ENCODE measurements around the gene R3HDM2. TPM values are rescaled to one million over a fixed set of nuclear protein-coding genes. Genes with fewer than 3 reads are reported as not detected.
"Not testable (repeated sequence)": the region's sequence is repeated elsewhere in the genome, so short reads cannot be mapped to it uniquely, and the experiment has no call there.

The R3HDM2 gene
- total RNA-seq, 3 donors from 2014 or later: 31.6 to 43.0 (median 35.7) TPM

- no peaks in the 10 kb centered on the region for H3K9me3 ChIP-seq
- no peak for DNase-seq (ENCODE audit: low spot score in 2 of 2)
- TF ChIP-seq POLR2A (IDR thresholded peaks at IDR 0.05) (no peak), CTCF (IDR thresholded peaks at IDR 0.05) (no peak), POLR2AphosphoS5 (IDR thresholded peaks at IDR 0.05) (no peak)
- H3K4me3 ChIP-seq: no peak overlapping the region
- H3K36me3 ChIP-seq: no peaks in the 10 kb centered on the region
- intact Hi-C loops (cut with DNase I; ENCODE audit: low total_unique reads): no loop called here
- H3K4me1 ChIP-seq: no peaks in the 10 kb centered on the region
- no peak overlapping the region for H3K27ac ChIP-seq
- H3K27me3 ChIP-seq: no peaks in the 10 kb centered on the region
These were observed 105.4 kb downstream of the R3HDM2 start for GRCh38 chr12:57325395-57325794.

- intact Hi-C loops (cut with DNase I; ENCODE audit: low total_unique reads): no loop called here
- no peaks in the 10 kb centered on the region for H3K4me1 ChIP-seq
- no peaks in the 10 kb centered on the region for H3K9me3 ChIP-seq
- no peak for DNase-seq (ENCODE audit: low spot score in 2 of 2)
- H3K36me3 ChIP-seq: no peaks in the 10 kb centered on the region
- no peak overlapping the region for H3K4me3 ChIP-seq
- TF ChIP-seq CTCF (IDR thresholded peaks at IDR 0.05): no peak
- no peak for TF ChIP-seq POLR2AphosphoS5 (IDR thresholded peaks at IDR 0.05)
- no peak for TF ChIP-seq POLR2A (IDR thresholded peaks at IDR 0.05)
- H3K27ac ChIP-seq: no peak overlapping the region
- no peaks in the 10 kb centered on the region for H3K27me3 ChIP-seq
These were observed 107.4 kb downstream of the R3HDM2 start for GRCh38 chr12:57323416-57323815.

GRCh38 chr12:57320639-57321038, 110.2 kb downstream of the R3HDM2 start:
- Histone ChIP-seq H3K4me1 (no peaks in the 10 kb centered on the region), H3K36me3 (no peaks in the 10 kb centered on the region), H3K27ac (no peak overlapping the region), H3K9me3 (no peaks in the 10 kb centered on the region), H3K27me3 (no peaks in the 10 kb centered on the region), H3K4me3 (no peak overlapping the region)
- intact Hi-C loops (cut with DNase I; ENCODE audit: low total_unique reads): no loop called here
- DNase-seq (ENCODE audit: low spot score in 2 of 2): no peak
- TF ChIP-seq CTCF (IDR thresholded peaks at IDR 0.05): no peak
- no peak for TF ChIP-seq POLR2AphosphoS5 (IDR thresholded peaks at IDR 0.05)
- TF ChIP-seq POLR2A (IDR thresholded peaks at IDR 0.05): no peak

GRCh38 chr12:57319678-57320469, 111.0 kb downstream of the R3HDM2 start:
- Histone ChIP-seq H3K27ac (peak overlapping the region in 1 of 2 donors; percentile 8), H3K36me3 (no peaks in the 10 kb centered on the region), H3K27me3 (no peaks in the 10 kb centered on the region), H3K9me3 (no peaks in the 10 kb centered on the region), H3K4me3 (peak overlapping the region in 2 of 3 donors; percentile 1 to 13), H3K4me1 (no peaks in the 10 kb centered on the region)
- intact Hi-C loops (cut with DNase I; ENCODE audit: low total_unique reads): no loop called here
- no peak for DNase-seq (ENCODE audit: low spot score in 2 of 2)
- TF ChIP-seq CTCF (IDR thresholded peaks at IDR 0.05): no peak

- intact Hi-C loops (cut with DNase I; ENCODE audit: low total_unique reads): no loop called here
These were observed 115.2 kb downstream of the R3HDM2 start for GRCh38 chr12:57315681-57316080.

GRCh38 chr12:57312287-57312686, 118.6 kb downstream of the R3HDM2 start:
- H3K4me3 ChIP-seq; H3K27me3 ChIP-seq; H3K36me3 ChIP-seq; intact Hi-C loops (cut with DNase I; ENCODE audit: low total_unique reads); H3K27ac ChIP-seq; DNase-seq (ENCODE audit: low spot score in 2 of 2); H3K4me1 ChIP-seq; H3K9me3 ChIP-seq: not testable (repeated sequence)

More at GRCh38 chr12:57315681-57316080, 115.2 kb downstream of the R3HDM2 start:
- no peak for DNase-seq (ENCODE audit: low spot score in 2 of 2)
- H3K9me3 ChIP-seq: no peaks in the 10 kb centered on the region
- no peaks in the 10 kb centered on the region for H3K27me3 ChIP-seq
- TF ChIP-seq POLR2A (IDR thresholded peaks at IDR 0.05): no peak
- TF ChIP-seq CTCF (IDR thresholded peaks at IDR 0.05): no peak
- no peak for TF ChIP-seq POLR2AphosphoS5 (IDR thresholded peaks at IDR 0.05)
- H3K4me1 ChIP-seq: no peaks in the 10 kb centered on the region
- H3K36me3 ChIP-seq: no peaks in the 10 kb centered on the region
- H3K4me3 ChIP-seq: no peak overlapping the region
- no peak overlapping the region for H3K27ac ChIP-seq

All from breast epithelium (tissue), 4 donors.